22Rv1 (cell line): Measurements from ENCODE around the gene RFK.

Experiments
- ZFX ChIP-seq: fragments of 450-650 bp; IDR thresholded peaks from 2 replicates; pipeline ENCODE4 v1.6.1; 2017; ENCODE audit warnings: antibody characterized with exemption, borderline replicate concordance
- TF ChIP-seq, protein P1 (sequence below): fragments of 450-650 bp; IDR thresholded peaks from 2 replicates; pipeline ENCODE4 v1.5.1; 2017; ENCODE audit warnings: mild to moderate bottlenecking

GRCh38 chr9:76424491-76424890 lies 30.3 kb upstream of the RFK start:
- TF ChIP-seq, protein P1, sequence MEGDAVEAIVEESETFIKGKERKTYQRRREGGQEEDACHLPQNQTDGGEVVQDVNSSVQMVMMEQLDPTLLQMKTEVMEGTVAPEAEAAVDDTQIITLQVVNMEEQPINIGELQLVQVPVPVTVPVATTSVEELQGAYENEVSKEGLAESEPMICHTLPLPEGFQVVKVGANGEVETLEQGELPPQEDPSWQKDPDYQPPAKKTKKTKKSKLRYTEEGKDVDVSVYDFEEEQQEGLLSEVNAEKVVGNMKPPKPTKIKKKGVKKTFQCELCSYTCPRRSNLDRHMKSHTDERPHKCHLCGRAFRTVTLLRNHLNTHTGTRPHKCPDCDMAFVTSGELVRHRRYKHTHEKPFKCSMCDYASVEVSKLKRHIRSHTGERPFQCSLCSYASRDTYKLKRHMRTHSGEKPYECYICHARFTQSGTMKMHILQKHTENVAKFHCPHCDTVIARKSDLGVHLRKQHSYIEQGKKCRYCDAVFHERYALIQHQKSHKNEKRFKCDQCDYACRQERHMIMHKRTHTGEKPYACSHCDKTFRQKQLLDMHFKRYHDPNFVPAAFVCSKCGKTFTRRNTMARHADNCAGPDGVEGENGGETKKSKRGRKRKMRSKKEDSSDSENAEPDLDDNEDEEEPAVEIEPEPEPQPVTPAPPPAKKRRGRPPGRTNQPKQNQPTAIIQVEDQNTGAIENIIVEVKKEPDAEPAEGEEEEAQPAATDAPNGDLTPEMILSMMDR: no peak
- no peak for TF ChIP-seq ZFX
